ENCODE measurements around the gene CST7. TPM values are rescaled to one million over a fixed set of nuclear protein-coding genes. Genes with fewer than 3 reads are reported as not detected.

Gene CST7
- total RNA-seq, 1 donor from 2014 or later = 0.25 TPM

DNA sequence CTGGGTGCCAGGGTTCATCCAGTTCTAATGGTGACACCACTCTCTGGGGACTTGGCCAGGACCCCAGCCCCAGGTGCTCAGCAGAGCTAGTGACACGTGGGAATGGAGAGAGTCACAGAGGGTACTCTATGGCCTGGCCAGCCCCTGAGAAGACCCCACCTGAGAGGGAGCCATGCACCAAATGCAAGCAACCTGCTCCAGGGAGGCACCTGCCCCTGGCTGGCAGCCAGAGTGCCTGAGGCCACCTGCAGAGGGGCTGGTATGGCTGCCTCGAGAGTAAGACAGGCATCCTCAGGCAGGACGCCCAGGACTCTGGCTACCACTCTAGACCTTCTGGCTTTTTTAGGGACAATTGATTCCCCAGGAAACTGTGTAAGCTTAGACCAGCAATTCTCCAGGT lies 38.6 kb upstream of the CST7 start:
- Mint-ChIP-seq H3K9me3 (ENCODE audit: unreplicated experiment) (peaks cover 9% of the 10 kb centered on the region), H3K36me3 (ENCODE audit: low read depth, unreplicated experiment) (no peaks in the 10 kb centered on the region), H3K27me3 (ENCODE audit: low read depth, unreplicated experiment) (peaks cover 15% of the 10 kb centered on the region), H3K4me1 (ENCODE audit: low read depth, unreplicated experiment) (no peaks in the 10 kb centered on the region), H3K4me3 (ENCODE audit: unreplicated experiment) (no peak overlapping the region), H3K27ac (ENCODE audit: unreplicated experiment) (no peak overlapping the region)
- Histone ChIP-seq H3K27ac (ENCODE audit: low read depth, low read length) (no peak overlapping the region), H3K9me3 (ENCODE audit: insufficient read depth, low read depth, low read length) (peaks cover 3% of the 10 kb centered on the region), H3K4me3 (ENCODE audit: insufficient read depth, low read depth, low read length) (no peak overlapping the region), H4K20me1 (ENCODE audit: insufficient read depth, low read length) (no peaks in the 10 kb centered on the region), H3K9ac (ENCODE audit: low read length) (no peak overlapping the region), H3K36me3 (ENCODE audit: insufficient read depth, low read length) (no peaks in the 10 kb centered on the region), H2AFZ (ENCODE audit: low read depth, low read length) (no peak overlapping the region), H3K79me2 (ENCODE audit: insufficient read depth, low read length) (no peaks in the 10 kb centered on the region), H3K4me2 (ENCODE audit: low read length) (no peak overlapping the region), H3K27me3 (ENCODE audit: insufficient read depth, low read length) (no peaks in the 10 kb centered on the region), H3K4me1 (ENCODE audit: insufficient read depth, low read length) (no peaks in the 10 kb centered on the region)
- FAIRE-seq (no peak), DNase-seq (ENCODE audit: low read depth) (no peak)
- no peak for TF ChIP-seq EZH2 (IDR thresholded peaks at IDR 0.05; ENCODE audit: insufficient read depth, low read length)
- TF ChIP-seq, protein P1, sequence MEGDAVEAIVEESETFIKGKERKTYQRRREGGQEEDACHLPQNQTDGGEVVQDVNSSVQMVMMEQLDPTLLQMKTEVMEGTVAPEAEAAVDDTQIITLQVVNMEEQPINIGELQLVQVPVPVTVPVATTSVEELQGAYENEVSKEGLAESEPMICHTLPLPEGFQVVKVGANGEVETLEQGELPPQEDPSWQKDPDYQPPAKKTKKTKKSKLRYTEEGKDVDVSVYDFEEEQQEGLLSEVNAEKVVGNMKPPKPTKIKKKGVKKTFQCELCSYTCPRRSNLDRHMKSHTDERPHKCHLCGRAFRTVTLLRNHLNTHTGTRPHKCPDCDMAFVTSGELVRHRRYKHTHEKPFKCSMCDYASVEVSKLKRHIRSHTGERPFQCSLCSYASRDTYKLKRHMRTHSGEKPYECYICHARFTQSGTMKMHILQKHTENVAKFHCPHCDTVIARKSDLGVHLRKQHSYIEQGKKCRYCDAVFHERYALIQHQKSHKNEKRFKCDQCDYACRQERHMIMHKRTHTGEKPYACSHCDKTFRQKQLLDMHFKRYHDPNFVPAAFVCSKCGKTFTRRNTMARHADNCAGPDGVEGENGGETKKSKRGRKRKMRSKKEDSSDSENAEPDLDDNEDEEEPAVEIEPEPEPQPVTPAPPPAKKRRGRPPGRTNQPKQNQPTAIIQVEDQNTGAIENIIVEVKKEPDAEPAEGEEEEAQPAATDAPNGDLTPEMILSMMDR (IDR thresholded peaks at IDR 0.05; ENCODE audit: insufficient read depth, low read depth, low read length) = no peak

- H3K27ac ChIP-seq (ENCODE audit: low read depth, low read length) = no peak overlapping the region
- no peak overlapping the region for H3K9ac ChIP-seq (ENCODE audit: low read length)
- H3K4me3 ChIP-seq (ENCODE audit: insufficient read depth, low read depth, low read length) = no peak overlapping the region
- no peaks in the 10 kb centered on the region for H3K36me3 ChIP-seq (ENCODE audit: insufficient read depth, low read length)
- H3K4me1 Mint-ChIP-seq (ENCODE audit: low read depth, unreplicated experiment) = no peaks in the 10 kb centered on the region
- H3K4me2 ChIP-seq (ENCODE audit: low read length) = no peak overlapping the region
- TF ChIP-seq, protein P1 (IDR thresholded peaks at IDR 0.05; ENCODE audit: insufficient read depth, low read depth, low read length) = no peak
- TF ChIP-seq EZH2 (IDR thresholded peaks at IDR 0.05; ENCODE audit: insufficient read depth, low read length) = no peak
- peaks cover 3% of the 10 kb centered on the region for H3K9me3 ChIP-seq (ENCODE audit: insufficient read depth, low read depth, low read length)
- peaks cover 15% of the 10 kb centered on the region for H3K27me3 Mint-ChIP-seq (ENCODE audit: low read depth, unreplicated experiment)
- no peaks in the 10 kb centered on the region for H4K20me1 ChIP-seq (ENCODE audit: insufficient read depth, low read length)
- no peaks in the 10 kb centered on the region for H3K4me1 ChIP-seq (ENCODE audit: insufficient read depth, low read length)
- H3K27me3 ChIP-seq (ENCODE audit: insufficient read depth, low read length) = no peaks in the 10 kb centered on the region
- H3K36me3 Mint-ChIP-seq (ENCODE audit: low read depth, unreplicated experiment) = no peaks in the 10 kb centered on the region
- FAIRE-seq (no peak), DNase-seq (ENCODE audit: low read depth) (no peak)
- H3K4me3 Mint-ChIP-seq (ENCODE audit: unreplicated experiment) = no peak overlapping the region
- no peak overlapping the region for H3K27ac Mint-ChIP-seq (ENCODE audit: unreplicated experiment)
- no peaks in the 10 kb centered on the region for H3K79me2 ChIP-seq (ENCODE audit: insufficient read depth, low read length)
- H2AFZ ChIP-seq (ENCODE audit: low read depth, low read length) = no peak overlapping the region
- H3K9me3 Mint-ChIP-seq (ENCODE audit: unreplicated experiment) = peaks cover 9% of the 10 kb centered on the region
Observed at GRCh38 chr20:24911461-24911860, 37.6 kb upstream of the CST7 start.

- H3K4me1 Mint-ChIP-seq (ENCODE audit: low read depth, unreplicated experiment) = no peaks in the 10 kb centered on the region
- no peak for TF ChIP-seq EZH2 (IDR thresholded peaks at IDR 0.05; ENCODE audit: insufficient read depth, low read length)
- TF ChIP-seq, protein P1 (IDR thresholded peaks at IDR 0.05; ENCODE audit: insufficient read depth, low read depth, low read length) = no peak
- H3K4me1 ChIP-seq (ENCODE audit: insufficient read depth, low read length) = no peaks in the 10 kb centered on the region
- H4K20me1 ChIP-seq (ENCODE audit: insufficient read depth, low read length) = no peaks in the 10 kb centered on the region
- no peak overlapping the region for H3K4me2 ChIP-seq (ENCODE audit: low read length)
- peaks cover 21% of the 10 kb centered on the region for H3K27me3 Mint-ChIP-seq (ENCODE audit: low read depth, unreplicated experiment)
- no peak overlapping the region for H3K27ac Mint-ChIP-seq (ENCODE audit: unreplicated experiment)
- no peaks in the 10 kb centered on the region for H3K79me2 ChIP-seq (ENCODE audit: insufficient read depth, low read length)
- H3K9me3 ChIP-seq (ENCODE audit: insufficient read depth, low read depth, low read length) = peaks cover 3% of the 10 kb centered on the region
- peaks cover 9% of the 10 kb centered on the region for H3K9me3 Mint-ChIP-seq (ENCODE audit: unreplicated experiment)
- no peak overlapping the region for H2AFZ ChIP-seq (ENCODE audit: low read depth, low read length)
- H3K9ac ChIP-seq (ENCODE audit: low read length) = no peak overlapping the region
- no peaks in the 10 kb centered on the region for H3K36me3 Mint-ChIP-seq (ENCODE audit: low read depth, unreplicated experiment)
- DNase-seq (ENCODE audit: low read depth) = no peak
- no peak for FAIRE-seq
- H3K27ac ChIP-seq (ENCODE audit: low read depth, low read length) = no peak overlapping the region
- no peaks in the 10 kb centered on the region for H3K27me3 ChIP-seq (ENCODE audit: insufficient read depth, low read length)
- no peaks in the 10 kb centered on the region for H3K36me3 ChIP-seq (ENCODE audit: insufficient read depth, low read length)
- H3K4me3 Mint-ChIP-seq (ENCODE audit: unreplicated experiment) = no peak overlapping the region
- no peak overlapping the region for H3K4me3 ChIP-seq (ENCODE audit: insufficient read depth, low read depth, low read length)
Observed at GRCh38 chr20:24912397-24913075, 36.5 kb upstream of the CST7 start.
